PC-9 (cell line): ENCODE data around the gene PPIL4. TPM values are rescaled to one million over a fixed set of nuclear protein-coding genes. Genes with fewer than 3 reads are reported as not detected.

Experiments used
- BruUV-seq: library from RNA; stranded (reverse); fragments of 400-500 nt; replicated peaks from 2 replicates; lab custom pipeline; 2021; lab: Mats Ljungman, UMichigan
- CTCF ChIA-PET: fragments of 300-600 bp; sonication (Branson Sonifier 250); formaldehyde crosslinking; loops from one replicate; lab custom pipeline; 2022; ENCODE audit warnings: antibody characterized with exemption; lab: Charles Lee
- POLR2A ChIA-PET: fragments of 300-600 bp; sonication (Branson Sonifier 250); formaldehyde crosslinking; loops from one replicate; lab custom pipeline; 2022; ENCODE audit warnings: antibody characterized with exemption; ENCODE audit not compliant: unreplicated experiment; lab: Charles Lee
- DNase-seq, 2 experiments: peaks; one replicate each; pipeline versions ENCODE4 v3.0.0 to v3.0.0-alpha.2; 2015 to 2022; ENCODE audit warnings: mixed read lengths in 1 of 2
- H2AFZ ChIP-seq: fragments of 200-600 bp; sonication (generic); 2 replicates; pipeline ENCODE4 v1.8.1; 2017; ENCODE audit warnings: antibody characterized with exemption
- H3F3A ChIP-seq: fragments of 200-600 bp; sonication (generic); 2 replicates; pipeline ENCODE4 v1.8.1; 2017; ENCODE audit warnings: antibody characterized with exemption, mild to moderate bottlenecking, low read depth; ENCODE audit not compliant: insufficient read depth
- H3K27ac ChIP-seq: fragments of 200-600 bp; sonication (generic); 2 replicates; pipeline ENCODE4 v1.6.1; 2016; ENCODE audit warnings: mixed run types
- H3K27me3 ChIP-seq: fragments of 200-600 bp; sonication (generic); 2 replicates; pipeline ENCODE4 v1.6.1; 2016; ENCODE audit warnings: low read depth, mixed run types; ENCODE audit not compliant: insufficient read depth
- H3K36me3 ChIP-seq: fragments of 200-600 bp; sonication (generic); 2 replicates; pipeline ENCODE4 v1.6.1; 2016; ENCODE audit warnings: low read depth, mixed run types
- H3K4me1 ChIP-seq: fragments of 200-600 bp; sonication (generic); replicated peaks from 2 replicates; pipeline ENCODE4 v1.6.1; 2016; ENCODE audit warnings: mixed run types; ENCODE audit not compliant: insufficient read depth
- H3K4me2 ChIP-seq: fragments of 200-600 bp; sonication (generic); 2 replicates; pipeline ENCODE4 v1.6.1; 2017; ENCODE audit warnings: mixed run types
- H3K4me3 ChIP-seq: fragments of 200-600 bp; sonication (generic); 2 replicates; pipeline ENCODE4 v1.6.1; 2016; ENCODE audit warnings: mixed run types
- H3K79me2 ChIP-seq: fragments of 200-600 bp; sonication (generic); 2 replicates; pipeline ENCODE4 v1.6.1; 2017; ENCODE audit warnings: low read depth, mixed run types
- H3K9me2 ChIP-seq: fragments of 200-600 bp; sonication (generic); 2 replicates; pipeline ENCODE4 v1.8.1; 2017; ENCODE audit warnings: mild to moderate bottlenecking; ENCODE audit not compliant: insufficient read depth
- H3K9me3 ChIP-seq: fragments of 200-600 bp; sonication (generic); 2 replicates; pipeline ENCODE4 v1.8.1; 2016; ENCODE audit warnings: low read depth; ENCODE audit not compliant: insufficient read depth
- H4K20me1 ChIP-seq: fragments of 200-600 bp; sonication (generic); 2 replicates; pipeline ENCODE4 v1.8.1; 2017; ENCODE audit not compliant: insufficient read depth
- CTCF ChIP-seq: fragments of 200-600 bp; sonication (generic); conservative IDR thresholded peaks from 2 replicates; pipeline ENCODE4 v1.6.1; 2017; ENCODE audit warnings: mixed run types, antibody characterized with exemption, mild to moderate bottlenecking, moderate library complexity
- EZH2 ChIP-seq: fragments of 200-600 bp; sonication (generic); IDR thresholded peaks from 2 replicates; pipeline ENCODE4 v1.8.0; 2017; ENCODE audit warnings: antibody characterized with exemption, low read depth
- intact Hi-C: fragments of 100-400 bp; cut with micrococcal nuclease; formaldehyde crosslinking; loops from one replicate; pipeline ENCODE4 v1.10.0; 2022; ENCODE audit not compliant: unreplicated experiment
- total RNA-seq: library from RNA; stranded (reverse); gene quantifications from 2 replicates; pipeline ENCODE4 v1.2.3, GENCODE V29; 2021

The PPIL4 gene
- total RNA-seq, 1 experiment from 2014 or later, result 13.5 TPM

GRCh38 chr6:149468179-149468578 is 77.7 kb downstream of the PPIL4 start:
- CTCF ChIA-PET, result no interaction called here
- intact Hi-C loops, result no loop called here
- no peak for TF ChIP-seq EZH2
- TF ChIP-seq CTCF, result no peak
- H2AFZ ChIP-seq, result no peak overlapping the region
- H3K27ac ChIP-seq, result no peak overlapping the region
- no peaks in the 10 kb centered on the region for H3F3A ChIP-seq
- H3K9me2 ChIP-seq, result no peaks in the 10 kb centered on the region
- H3K27me3 ChIP-seq, result no peaks in the 10 kb centered on the region
- POLR2A ChIA-PET, result no interaction called here
- no peaks in the 10 kb centered on the region for H3K36me3 ChIP-seq
- H3K4me3 ChIP-seq, result no peak overlapping the region
- DNase-seq, result no peak
- H3K4me1 ChIP-seq, result no peaks in the 10 kb centered on the region
- no peaks in the 10 kb centered on the region for H4K20me1 ChIP-seq
- no TSS peak for BruUV-seq
- H3K4me2 ChIP-seq, result no peak overlapping the region
- H3K79me2 ChIP-seq, result no peaks in the 10 kb centered on the region
- H3K9me3 ChIP-seq, result no peaks in the 10 kb centered on the region

GRCh38 chr6:149467265-149467664 is 78.6 kb downstream of the PPIL4 start:
- H3K9me2 ChIP-seq, result no peaks in the 10 kb centered on the region
- no peaks in the 10 kb centered on the region for H3K27me3 ChIP-seq
- H3K79me2 ChIP-seq, result no peaks in the 10 kb centered on the region
- no peaks in the 10 kb centered on the region for H4K20me1 ChIP-seq
- H3K36me3 ChIP-seq, result no peaks in the 10 kb centered on the region
- H3K4me3 ChIP-seq, result no peak overlapping the region
- H3K27ac ChIP-seq, result no peak overlapping the region
- H3K4me1 ChIP-seq, result no peaks in the 10 kb centered on the region
- ChIA-PET POLR2A (no interaction called here), CTCF (no interaction called here)
- no peak for DNase-seq
- H3K9me3 ChIP-seq, result no peaks in the 10 kb centered on the region
- intact Hi-C loops, result no loop called here
- no peaks in the 10 kb centered on the region for H3F3A ChIP-seq
- no peak overlapping the region for H2AFZ ChIP-seq
- H3K4me2 ChIP-seq, result no peak overlapping the region
- TF ChIP-seq CTCF (no peak), EZH2 (no peak)
- BruUV-seq, result no TSS peak

GRCh38 chr6:149464411-149464810 is 81.4 kb downstream of the PPIL4 start:
- Histone ChIP-seq H3K4me1 (no peaks in the 10 kb centered on the region), H3K4me3 (no peak overlapping the region), H3K4me2 (no peak overlapping the region), H3K9me2 (no peaks in the 10 kb centered on the region), H3F3A (no peaks in the 10 kb centered on the region), H4K20me1 (no peaks in the 10 kb centered on the region), H3K27ac (no peak overlapping the region), H3K9me3 (no peaks in the 10 kb centered on the region), H3K36me3 (no peaks in the 10 kb centered on the region), H2AFZ (no peak overlapping the region), H3K79me2 (no peaks in the 10 kb centered on the region), H3K27me3 (no peaks in the 10 kb centered on the region)
- intact Hi-C loops, result no loop called here
- TF ChIP-seq CTCF (no peak), EZH2 (no peak)
- ChIA-PET CTCF (no interaction called here), POLR2A (no interaction called here)
- BruUV-seq, result no TSS peak
- no peak for DNase-seq
